Activated CD4-positive, alpha-beta memory T cell treated with anti-CD3 and anti-CD28 coated beads for 36 hours (primary cell): ENCODE data around the gene YTHDC2. TPM values are rescaled to one million over a fixed set of nuclear protein-coding genes. Genes with fewer than 3 reads are reported as not detected.

Source experiments
- CTCF ChIA-PET: fragments of 350-600 bp; sonication (Branson Sonifier 250); formaldehyde crosslinking; loops from one replicate; lab custom pipeline; 2021; ENCODE audit warnings: antibody characterized with exemption, inconsistent platforms; lab: Charles Lee
- POLR2A ChIA-PET: fragments of 350-600 bp; sonication (Branson Sonifier 250); formaldehyde crosslinking; loops from one replicate; lab custom pipeline; 2021; ENCODE audit warnings: antibody characterized with exemption; lab: Charles Lee
- DNase-seq: peaks from one replicate; pipeline ENCODE4 v3.0.0-alpha.2; 2020
- H3K27ac Mint-ChIP-seq: one replicate; pipeline ENCODE4 v1.8.0; 2021; ENCODE audit warnings: mixed read lengths
- H3K27me3 Mint-ChIP-seq: one replicate; pipeline ENCODE4 v1.8.0; 2021; ENCODE audit warnings: mixed read lengths
- H3K36me3 Mint-ChIP-seq: one replicate; pipeline ENCODE4 v1.8.0; 2021; ENCODE audit warnings: mixed read lengths
- H3K4me1 Mint-ChIP-seq: one replicate; pipeline ENCODE4 v1.8.0; 2021; ENCODE audit warnings: low read depth, mixed read lengths
- H3K4me3 Mint-ChIP-seq: one replicate; pipeline ENCODE4 v1.8.0; 2021; ENCODE audit warnings: mild to moderate bottlenecking, mixed read lengths
- H3K9me3 Mint-ChIP-seq: one replicate; pipeline ENCODE4 v1.8.0; 2021; ENCODE audit warnings: mixed read lengths
- intact Hi-C: fragments of 100-400 bp; cut with micrococcal nuclease; formaldehyde crosslinking; loops from one replicate; pipeline ENCODE4 v1.15.1; 2023
- total RNA-seq, 2 experiments: library from RNA; stranded (reverse); gene quantifications; one replicate each; pipeline ENCODE4 v1.2.3, GENCODE V29; 2021

YTHDC2 gene
- total RNA-seq, 2 experiments from 2014 or later = 27.3 to 28.9 TPM

- no peaks in the 10 kb centered on the region for H3K4me1 Mint-ChIP-seq
- H3K36me3 Mint-ChIP-seq = peaks cover 5% of the 10 kb centered on the region
- H3K27ac Mint-ChIP-seq = no peak overlapping the region
- H3K9me3 Mint-ChIP-seq = peaks cover 6% of the 10 kb centered on the region
- ChIA-PET POLR2A (no interaction called here), CTCF (no interaction called here)
- H3K4me3 Mint-ChIP-seq = no peak overlapping the region
- intact Hi-C loops = no loop called here
- DNase-seq = no peak
- H3K27me3 Mint-ChIP-seq = peaks cover 23% of the 10 kb centered on the region
Measured at GRCh38 chr5:113495422-113495841, 18.1 kb upstream of the YTHDC2 start.

GRCh38 chr5:113502073-113502472, 11.4 kb upstream of the YTHDC2 start:
- no peaks in the 10 kb centered on the region for H3K36me3 Mint-ChIP-seq
- DNase-seq = no peak
- peaks cover 26% of the 10 kb centered on the region for H3K27me3 Mint-ChIP-seq
- H3K9me3 Mint-ChIP-seq = no peaks in the 10 kb centered on the region
- CTCF ChIA-PET = interaction anchor here (1.1 kb wide), 1 partner anchor 8 kb away, joined by 3 read pairs; no protein-coding TSS in a partner anchor
- no peaks in the 10 kb centered on the region for H3K4me1 Mint-ChIP-seq
- H3K4me3 Mint-ChIP-seq = no peak overlapping the region
- POLR2A ChIA-PET = no interaction called here
- intact Hi-C loops = no loop called here
- H3K27ac Mint-ChIP-seq = no peak overlapping the region

GRCh38 chr5:113503146-113503545, 10.3 kb upstream of the YTHDC2 start:
- Mint-ChIP-seq H3K27ac (no peak overlapping the region), H3K36me3 (no peaks in the 10 kb centered on the region), H3K9me3 (no peaks in the 10 kb centered on the region), H3K4me3 (no peak overlapping the region), H3K27me3 (peaks cover 23% of the 10 kb centered on the region), H3K4me1 (no peaks in the 10 kb centered on the region)
- DNase-seq = no peak
- intact Hi-C loops = no loop called here
- ChIA-PET POLR2A (no interaction called here), CTCF (interaction anchor here (1.1 kb wide), 1 partner anchor 7 kb away, joined by 3 read pairs; no protein-coding TSS in a partner anchor)

- peaks cover 27% of the 10 kb centered on the region for H3K27me3 Mint-ChIP-seq
- CTCF ChIA-PET = no interaction called here
Measured at GRCh38 chr5:113505181-113505580, 8.3 kb upstream of the YTHDC2 start.

GRCh38 chr5:113507601-113508000, 5.9 kb upstream of the YTHDC2 start:
- no peaks in the 10 kb centered on the region for H3K4me1 Mint-ChIP-seq
- intact Hi-C loops = no loop called here
- H3K4me3 Mint-ChIP-seq = no peak overlapping the region
- H3K27me3 Mint-ChIP-seq = peaks cover 18% of the 10 kb centered on the region
- ChIA-PET CTCF (no interaction called here), POLR2A (no interaction called here)
- no peak overlapping the region for H3K27ac Mint-ChIP-seq
- no peak for DNase-seq
- H3K9me3 Mint-ChIP-seq = no peaks in the 10 kb centered on the region
- no peaks in the 10 kb centered on the region for H3K36me3 Mint-ChIP-seq

More at GRCh38 chr5:113505181-113505580, 8.3 kb upstream of the YTHDC2 start:
- POLR2A ChIA-PET = no interaction called here
- no peak overlapping the region for H3K4me3 Mint-ChIP-seq
- no peak overlapping the region for H3K27ac Mint-ChIP-seq
- H3K4me1 Mint-ChIP-seq = no peaks in the 10 kb centered on the region
- no peak for DNase-seq
- intact Hi-C loops = no loop called here
- no peaks in the 10 kb centered on the region for H3K9me3 Mint-ChIP-seq
- no peaks in the 10 kb centered on the region for H3K36me3 Mint-ChIP-seq

- Mint-ChIP-seq H3K9me3 (no peaks in the 10 kb centered on the region), H3K36me3 (no peaks in the 10 kb centered on the region), H3K27me3 (peaks cover 16% of the 10 kb centered on the region), H3K4me3 (no peak overlapping the region), H3K27ac (no peak overlapping the region), H3K4me1 (peaks cover 4% of the 10 kb centered on the region)
- ChIA-PET POLR2A (no interaction called here), CTCF (no interaction called here)
- no peak for DNase-seq
- intact Hi-C loops = no loop called here
Measured at GRCh38 chr5:113508756-113509155, 4.7 kb upstream of the YTHDC2 start.

GRCh38 chr5:113510836-113511451, 2.5 kb upstream of the YTHDC2 start:
- POLR2A ChIA-PET = no interaction called here
- no peaks in the 10 kb centered on the region for H3K9me3 Mint-ChIP-seq
- DNase-seq = no peak
- H3K4me1 Mint-ChIP-seq = peaks cover 18% of the 10 kb centered on the region
- CTCF ChIA-PET = interaction anchor here (1.0 to 3.3 kb wide), 9 partner anchors 8 to 515 kb away, joined by 3 to 24 read pairs (median 5); no protein-coding TSS in a partner anchor
- H3K4me3 Mint-ChIP-seq = no peak overlapping the region
- intact Hi-C loops = loop anchor here (1.0 to 10.0 kb wide), 5 partner anchors 96 to 1346 kb away; no protein-coding TSS in a partner anchor
- peaks cover 12% of the 10 kb centered on the region for H3K27me3 Mint-ChIP-seq
- H3K36me3 Mint-ChIP-seq = peaks cover 4% of the 10 kb centered on the region
- H3K27ac Mint-ChIP-seq = no peak overlapping the region

GRCh38 chr5:113512341-113512740, 1.2 kb upstream of the YTHDC2 start:
- no peak overlapping the region for H3K27ac Mint-ChIP-seq
- no peaks in the 10 kb centered on the region for H3K9me3 Mint-ChIP-seq
- H3K4me3 Mint-ChIP-seq = no peak overlapping the region
- H3K4me1 Mint-ChIP-seq = peaks cover 27% of the 10 kb centered on the region
- ChIA-PET POLR2A (no interaction called here), CTCF (interaction anchor here (0.5 to 3.3 kb wide), 5 partner anchors 133 to 654 kb away, joined by 3 to 21 read pairs (median 3); no protein-coding TSS in a partner anchor)
- no peak for DNase-seq
- intact Hi-C loops = loop anchor here (2.0 to 10.0 kb wide), 5 partner anchors 95 to 1348 kb away; no protein-coding TSS in a partner anchor
- peaks cover 6% of the 10 kb centered on the region for H3K36me3 Mint-ChIP-seq
- peaks cover 10% of the 10 kb centered on the region for H3K27me3 Mint-ChIP-seq

GRCh38 chr5:113514289-113514635, 768 bp downstream of the YTHDC2 start:
- Mint-ChIP-seq H3K36me3 (peaks cover 16% of the 10 kb centered on the region), H3K27ac (peak overlapping the region; percentile 79), H3K4me3 (peak overlapping the region; percentile 90), H3K4me1 (peaks cover 31% of the 10 kb centered on the region), H3K9me3 (no peaks in the 10 kb centered on the region), H3K27me3 (peaks cover 7% of the 10 kb centered on the region)
- no peak for DNase-seq
- POLR2A ChIA-PET = no interaction called here
- intact Hi-C loops = loop anchor here (5.0 to 10.0 kb wide), 4 partner anchors 93 to 1349 kb away; no protein-coding TSS in a partner anchor
- CTCF ChIA-PET = interaction anchor here (1.2 to 3.3 kb wide), 6 partner anchors 92 to 518 kb away, joined by 3 to 19 read pairs (median 5); no protein-coding TSS in a partner anchor

- no peak overlapping the region for H3K27ac Mint-ChIP-seq
- H3K9me3 Mint-ChIP-seq = no peaks in the 10 kb centered on the region
- CTCF ChIA-PET = no interaction called here
- peaks cover 54% of the 10 kb centered on the region for H3K4me1 Mint-ChIP-seq
- H3K27me3 Mint-ChIP-seq = no peaks in the 10 kb centered on the region
- intact Hi-C loops = loop anchor here (10.0 kb wide), 2 partner anchors 964 to 1354 kb away; no protein-coding TSS in a partner anchor
- DNase-seq = no peak
- H3K36me3 Mint-ChIP-seq = peaks cover 28% of the 10 kb centered on the region
- POLR2A ChIA-PET = no interaction called here
- H3K4me3 Mint-ChIP-seq = no peak overlapping the region
Measured at GRCh38 chr5:113518884-113519283, 5.4 kb downstream of the YTHDC2 start.

- intact Hi-C loops = loop anchor here (10.0 kb wide), 2 partner anchors 965 to 1355 kb away; no protein-coding TSS in a partner anchor
- Mint-ChIP-seq H3K9me3 (no peaks in the 10 kb centered on the region), H3K4me1 (peaks cover 55% of the 10 kb centered on the region), H3K27ac (no peak overlapping the region), H3K36me3 (peaks cover 27% of the 10 kb centered on the region), H3K4me3 (no peak overlapping the region), H3K27me3 (no peaks in the 10 kb centered on the region)
- ChIA-PET POLR2A (no interaction called here), CTCF (no interaction called here)
- DNase-seq = no peak
Measured at GRCh38 chr5:113519412-113519811, 5.9 kb downstream of the YTHDC2 start.

- peak; percentile 59 for DNase-seq
- intact Hi-C loops = loop anchor here (5.0 kb wide), 1 partner anchor 498 kb away; no protein-coding TSS in a partner anchor
- Mint-ChIP-seq H3K4me1 (peaks cover 54% of the 10 kb centered on the region), H3K4me3 (no peak overlapping the region), H3K27ac (peak overlapping the region; percentile 3), H3K27me3 (no peaks in the 10 kb centered on the region), H3K9me3 (no peaks in the 10 kb centered on the region), H3K36me3 (peaks cover 27% of the 10 kb centered on the region)
- ChIA-PET CTCF (no interaction called here), POLR2A (no interaction called here)
Measured at GRCh38 chr5:113520429-113520828, 6.9 kb downstream of the YTHDC2 start.
